ENCODE results near the gene FBH1. TPM values are rescaled to one million over a fixed set of nuclear protein-coding genes. Genes with fewer than 3 reads are reported as not detected.

FBH1 gene
- total and polyA plus RNA-seq, 10 of the 15 experiments (the other 5 are each of a cell fraction or from before 2014, with no cell fraction given): 6.1 to 67.6 (median 47.2) TPM

GRCh38 chr10:5977471-5978229, 87.6 kb downstream of the FBH1 start, which contains the start of gene IL15RA (continued):
- TF ChIP-seq ZNF687 (IDR thresholded peaks at IDR 0.05) (peak; percentile 38), RCOR1 (conservative IDR thresholded peaks at IDR 0.05; ENCODE audit: low read depth, low read length) (no peak), SREBF1 (IDR thresholded peaks at IDR 0.05; ENCODE audit: low read length) (no peak), ASH2L (IDR thresholded peaks at IDR 0.05; ENCODE audit: borderline replicate concordance, low read depth) (peak; percentile 99), RBBP5 (conservative IDR thresholded peaks at IDR 0.05) (peak; percentile 94), MLLT1 (IDR thresholded peaks at IDR 0.05) (peak; percentile 69; the same call in 1 of the 2 replicates), KDM1A (IDR thresholded peaks at IDR 0.05; ENCODE audit: borderline replicate concordance) (no peak), POLR2A (IDR thresholded peaks at IDR 0.05; ENCODE audit: low read depth, low read length) (peak; percentile 65), GATAD2B (conservative IDR thresholded peaks at IDR 0.05; ENCODE audit: low read depth) (peak; percentile 42), ZBED1 (IDR thresholded peaks at IDR 0.05; ENCODE audit: borderline replicate concordance) (no peak), MTA2 (IDR thresholded peaks at IDR 0.05; ENCODE audit: low read depth) (no peak), PKNOX1 (IDR thresholded peaks at IDR 0.05) (no peak), SMAD5 (IDR thresholded peaks at IDR 0.05; ENCODE audit: low read depth) (no peak), HSF1 (IDR thresholded peaks at IDR 0.05; ENCODE audit: low read depth, low read length) (no peak), SMAD1 (IDR thresholded peaks at IDR 0.05; ENCODE audit: low read depth, partially characterized antibody) (no peak), CEBPZ (IDR thresholded peaks at IDR 0.05; ENCODE audit: low read depth, low read length) (no peak), SMARCA5 (IDR thresholded peaks at IDR 0.05) (peak; percentile 84), HCFC1 (IDR thresholded peaks at IDR 0.05; ENCODE audit: low read length) (no peak), JUNB (IDR thresholded peaks at IDR 0.05) (no peak), CBX3 (IDR thresholded peaks at IDR 0.05; ENCODE audit: borderline replicate concordance, low read depth) (no peak), SP1 (IDR thresholded peaks at IDR 0.05; ENCODE audit: low read depth, low read length) (no peak)

All from GM12878 (cell line).